ENCODE data around the gene PTPRD.

- TF ChIP-seq CTCF (IDR thresholded peaks at IDR 0.05 in 4 of 5, conservative IDR thresholded peaks at IDR 0.05 in 1 of 5) (no peak), POLR2A (IDR thresholded peaks at IDR 0.05) (no peak)
Measured at GRCh38 chr9:8778356-8778755, 1834.4 kb downstream of the PTPRD start.
